Epithelial cell of prostate (primary cell): Measurements from ENCODE around the gene NOD1.
"Not testable (repeated sequence)": the region's sequence is repeated elsewhere in the genome, so short reads cannot be mapped to it uniquely, and the experiment has no call there.

ENCODE experiments used
- DNase-seq: peaks from one replicate; pipeline ENCODE4 v3.0.0-alpha.2; 2011; ENCODE audit warnings: low read depth, low spot score
- H3K27ac ChIP-seq: fragments of 450-650 bp; 2 replicates; pipeline ENCODE4 v1.5.1; 2017; ENCODE audit warnings: mild to moderate bottlenecking

NOD1 gene

DNA sequence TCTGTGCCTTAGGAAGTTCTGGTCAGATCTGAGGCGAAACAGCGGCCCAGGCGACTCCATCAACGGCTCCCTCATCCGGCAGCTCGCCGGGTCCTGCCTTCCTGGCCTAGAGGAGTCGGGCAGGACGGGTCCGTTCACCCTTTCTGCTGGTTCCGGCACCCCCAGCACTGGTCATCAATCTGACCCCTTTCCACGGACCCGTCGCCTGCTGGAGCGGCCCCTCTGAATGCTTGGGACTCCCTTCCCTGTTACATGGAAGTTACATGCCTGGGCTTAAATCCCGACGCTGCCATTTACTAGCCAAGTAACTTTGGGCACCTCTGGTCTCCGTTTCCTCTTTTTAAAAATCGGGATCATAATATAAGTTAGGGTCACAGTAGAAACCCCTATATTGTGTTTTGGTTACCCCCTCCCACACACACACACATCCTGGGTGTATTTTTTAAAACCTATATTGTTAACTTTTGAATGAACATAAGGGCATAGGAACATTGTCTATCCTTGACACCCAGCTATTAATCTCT lies 26.7 kb upstream of the NOD1 start:
- peak overlapping the region; percentile 63 for H3K27ac ChIP-seq
- no peak for DNase-seq

DNA sequence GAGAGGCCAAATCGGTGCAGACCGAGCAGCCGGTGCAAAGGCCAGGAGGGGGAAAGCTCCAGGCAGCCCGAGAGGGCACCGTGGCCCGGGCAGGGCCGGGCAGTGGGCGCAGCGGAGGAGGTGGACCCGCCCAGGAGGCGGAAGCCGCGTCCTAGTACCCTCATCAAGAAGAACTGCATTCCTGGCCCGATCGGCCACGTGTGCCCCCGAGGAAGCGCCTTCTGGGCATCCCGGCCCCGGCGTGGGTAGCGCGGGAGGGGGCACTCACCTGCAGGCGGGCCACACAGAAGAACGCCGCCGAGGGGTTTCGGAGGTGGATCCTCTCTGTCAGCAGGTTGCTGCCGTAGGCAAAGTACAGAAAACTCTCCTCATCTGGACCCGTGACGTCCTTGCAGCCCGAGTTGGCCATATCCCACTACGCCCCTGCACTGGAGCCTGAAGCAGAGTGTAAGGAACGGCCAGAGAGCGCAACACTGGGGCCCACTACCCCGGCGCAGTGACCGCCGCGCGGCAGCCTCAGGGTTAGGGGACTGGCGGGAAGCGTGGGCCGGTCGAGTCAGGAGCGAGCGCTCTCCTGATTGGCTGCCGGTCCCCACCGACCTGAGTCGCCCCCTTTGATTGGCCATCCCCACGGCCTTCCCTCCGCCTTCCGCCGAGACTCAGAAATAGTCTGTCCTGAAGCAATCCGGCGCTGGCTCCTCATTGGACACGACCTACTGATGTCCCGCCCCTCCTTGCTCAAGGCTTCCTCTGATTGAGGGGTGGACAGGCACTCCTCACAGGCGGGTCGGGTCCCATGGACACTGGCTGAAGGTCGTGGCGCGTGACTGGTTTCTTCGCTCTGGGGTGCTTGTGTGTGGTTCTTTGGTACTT lies 26.0 kb upstream of the NOD1 start, which contains the start of gene GGCT:
Gene GGCT, minus strand, starts transcription at position 529 of the 873 bp plus-strand sequence. Its CDS starts 120 bp downstream, at position 409.
- peak within 1 kb of the TSS; percentile 63 for H3K27ac ChIP-seq
- DNase-seq, result peak; percentile 93

DNA sequence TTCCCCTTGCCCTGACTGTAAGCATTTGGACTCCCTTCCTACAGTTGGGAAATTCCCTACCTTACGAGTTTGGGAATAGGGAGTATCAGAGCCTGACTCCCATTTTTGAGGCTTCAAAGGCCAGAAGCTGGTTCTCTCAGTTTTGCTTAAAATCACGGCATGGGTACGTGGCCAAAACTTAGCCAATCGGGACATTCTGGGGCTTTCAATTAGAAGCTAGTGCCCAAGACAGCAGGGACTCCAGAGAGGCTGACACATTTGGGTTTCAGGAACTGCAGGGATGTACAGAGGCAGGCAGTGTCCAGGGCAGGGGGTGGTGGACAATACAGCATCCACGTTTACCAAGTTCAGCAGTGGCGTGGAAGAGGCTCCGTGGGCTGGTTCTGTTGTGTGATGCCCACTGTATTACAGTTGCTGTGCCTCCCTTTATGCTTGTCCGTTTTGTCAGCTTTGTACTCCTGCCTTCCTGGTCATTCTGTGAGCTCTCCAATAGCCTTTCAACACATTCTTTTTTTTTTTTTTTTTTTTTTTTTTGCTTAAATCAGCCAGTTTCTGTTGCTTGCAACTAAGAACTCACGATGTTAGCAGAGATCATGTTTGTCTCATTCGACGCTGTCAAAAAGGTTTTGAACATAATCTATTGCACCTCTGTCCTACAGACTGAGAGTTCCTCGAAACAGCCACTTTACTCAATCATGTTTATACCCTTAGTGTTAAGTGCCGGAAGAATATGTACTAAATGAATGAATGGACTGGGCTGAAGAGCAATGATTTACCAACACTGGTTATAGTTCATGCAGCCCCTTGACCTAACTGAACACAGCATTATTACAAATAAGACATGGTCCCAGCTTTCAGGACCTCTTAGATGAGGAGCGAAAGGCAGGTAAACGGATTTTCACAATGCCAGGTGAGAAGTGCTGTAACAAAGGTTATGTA lies 25.0 kb upstream of the NOD1 start:
- no peak for DNase-seq
- H3K27ac ChIP-seq, result peak overlapping the region; percentile 63

DNA sequence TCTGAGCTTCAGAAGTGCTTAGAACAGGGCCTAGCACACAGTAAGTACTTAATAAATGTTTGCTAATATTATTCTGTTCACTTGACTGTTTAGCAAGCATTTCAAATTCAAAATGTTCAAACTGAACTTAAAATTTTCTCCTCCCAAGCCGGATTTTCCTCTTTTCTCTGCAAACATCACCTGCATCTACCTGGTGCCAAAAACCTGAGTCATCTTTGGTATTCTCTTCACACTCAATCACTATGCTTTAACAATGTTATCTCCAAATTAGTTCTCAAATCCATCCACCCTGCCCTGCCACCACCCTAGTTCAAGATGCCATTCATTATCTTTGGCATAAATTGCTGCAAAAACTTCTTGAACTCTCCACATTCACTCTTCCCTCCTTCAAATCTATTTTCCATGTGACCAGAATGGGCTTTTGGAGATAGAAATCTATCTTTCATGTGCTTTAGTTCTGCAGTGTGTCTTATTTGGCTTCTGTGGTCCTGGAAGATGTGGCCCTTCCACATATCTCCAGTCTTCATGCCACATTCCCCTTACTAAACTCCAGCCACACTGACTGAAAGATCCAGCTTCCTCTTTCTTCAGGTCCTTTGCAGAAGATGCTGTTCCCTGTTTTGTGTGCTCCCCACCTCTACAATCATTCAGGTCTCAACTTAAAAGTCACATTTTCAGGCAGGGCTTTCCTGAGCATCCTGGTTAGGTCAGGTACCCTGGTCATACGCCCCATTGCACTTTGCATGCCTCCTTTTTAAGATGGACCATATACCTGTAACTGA lies 24.1 kb upstream of the NOD1 start:
- DNase-seq, result no peak
- no peak overlapping the region for H3K27ac ChIP-seq

DNA sequence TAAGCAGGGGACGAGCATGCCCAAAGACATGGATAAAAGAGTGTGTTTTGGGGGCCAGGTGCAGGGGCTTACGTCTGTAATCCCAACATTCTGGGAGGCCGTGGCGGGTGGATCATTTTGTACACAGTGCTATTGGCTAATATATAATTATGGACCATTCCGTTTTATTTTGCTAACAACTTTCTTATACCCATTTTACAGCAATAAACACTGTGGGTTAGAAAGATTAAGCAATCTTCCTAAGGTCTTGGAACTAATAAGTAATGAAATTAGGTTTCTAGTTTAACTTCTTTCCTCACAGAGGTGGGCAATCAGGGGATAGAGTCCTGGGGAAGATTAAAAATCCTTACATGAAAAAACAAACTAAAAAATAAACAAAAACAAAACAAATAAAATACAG lies 22.7 kb upstream of the NOD1 start:
- H3K27ac ChIP-seq, result no peak overlapping the region
- no peak for DNase-seq

DNA sequence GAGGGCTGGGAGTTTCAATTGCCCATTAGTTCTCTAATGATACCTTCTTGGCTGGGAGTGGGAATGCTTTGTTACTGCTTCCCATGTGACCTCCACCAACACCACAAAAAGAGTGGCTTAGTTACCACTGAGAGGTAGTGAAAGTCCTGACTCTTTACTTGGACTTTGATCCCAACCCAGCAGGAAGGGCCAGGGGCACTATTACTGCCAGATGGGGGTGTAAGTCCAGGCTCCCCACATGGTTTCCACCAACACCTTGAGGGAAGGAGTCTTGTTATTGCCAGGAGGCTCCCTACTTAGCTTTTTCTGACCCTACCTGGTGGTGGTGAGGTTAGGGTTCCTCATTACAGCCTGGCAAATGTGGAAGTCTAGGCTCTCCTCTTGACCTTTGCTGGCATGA lies 14.6 kb upstream of the NOD1 start:
- no peak overlapping the region for H3K27ac ChIP-seq
- no peak for DNase-seq

DNA sequence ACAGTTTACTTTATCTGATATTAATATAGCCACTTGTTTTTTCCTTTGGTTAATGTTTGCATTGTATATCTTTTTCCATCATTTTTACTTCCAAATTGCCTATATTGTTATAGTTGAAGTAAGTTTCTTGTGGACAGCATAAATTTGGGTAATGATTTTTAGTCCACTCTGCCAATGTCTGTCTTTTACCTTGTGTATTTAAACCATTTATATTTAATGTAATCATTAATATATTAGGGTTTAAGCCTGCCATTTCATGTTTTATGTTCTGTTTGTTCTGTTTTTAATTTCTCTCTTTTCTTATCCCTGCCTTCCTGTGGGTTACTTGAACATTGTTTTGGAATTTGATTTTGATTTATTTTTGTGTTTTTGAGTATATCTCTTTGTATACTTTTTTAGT lies 12.8 kb upstream of the NOD1 start:
- DNase-seq, result no peak
- no peak overlapping the region for H3K27ac ChIP-seq

DNA sequence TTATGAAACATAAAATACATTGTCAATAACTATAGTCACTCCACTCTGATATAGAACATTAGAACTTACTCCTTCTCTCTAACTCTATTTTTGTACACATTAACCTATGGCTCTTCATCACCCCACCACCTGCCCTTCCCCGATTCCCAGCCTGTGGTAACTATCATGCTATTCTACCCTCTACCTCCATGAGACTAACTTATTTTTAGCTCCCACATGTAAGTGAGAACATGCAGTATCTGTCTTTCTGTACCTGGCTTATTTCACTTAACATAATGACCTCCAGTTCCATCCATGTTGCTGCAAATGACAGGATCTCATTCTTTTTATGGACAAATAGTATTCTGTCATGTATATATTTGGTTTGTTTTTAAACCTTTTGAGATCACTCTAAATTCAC lies 8.8 kb upstream of the NOD1 start:
- H3K27ac ChIP-seq, result no peak overlapping the region
- DNase-seq, result no peak

DNA sequence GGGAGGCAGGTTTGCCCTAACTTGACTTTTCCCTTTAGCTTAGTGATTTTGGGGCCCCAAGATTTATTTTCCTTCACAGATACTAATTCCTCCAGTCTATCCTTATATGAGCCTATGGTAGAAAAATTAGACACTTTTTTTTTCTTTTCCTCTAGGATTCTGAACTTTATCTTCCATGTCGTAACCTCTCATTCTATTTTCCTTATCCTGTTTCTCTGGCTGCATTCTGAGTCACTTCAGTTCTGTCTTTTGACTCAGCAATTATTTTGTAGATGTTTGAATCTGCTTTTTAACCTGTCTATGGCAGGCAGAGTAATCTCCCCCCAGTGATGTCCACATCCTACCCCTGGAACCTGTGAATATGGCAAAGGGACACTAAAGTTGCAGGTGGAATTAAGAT lies 7.1 kb upstream of the NOD1 start:
- no peak overlapping the region for H3K27ac ChIP-seq
- DNase-seq, result no peak

DNA sequence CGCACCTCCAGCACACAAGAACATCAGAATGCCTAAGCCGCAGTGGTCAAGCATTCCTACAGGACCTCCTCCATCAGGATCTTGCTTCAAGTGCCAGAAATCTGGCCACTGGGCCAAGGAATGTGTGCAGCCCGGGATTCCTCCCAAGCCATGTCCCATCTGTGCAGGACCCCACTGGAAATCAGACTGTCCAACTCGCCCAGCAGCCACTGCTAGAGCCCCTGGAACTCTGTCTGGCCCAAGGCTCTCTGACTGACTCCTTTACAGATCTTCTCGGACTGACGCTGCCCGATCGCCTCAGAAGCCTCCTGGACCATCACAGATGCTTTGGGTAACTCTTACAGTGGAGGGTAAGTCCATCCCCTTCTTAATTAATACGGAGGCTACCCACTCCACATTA lies 2.8 kb upstream of the NOD1 start:
- H3K27ac ChIP-seq, DNase-seq: not testable (repeated sequence)

DNA sequence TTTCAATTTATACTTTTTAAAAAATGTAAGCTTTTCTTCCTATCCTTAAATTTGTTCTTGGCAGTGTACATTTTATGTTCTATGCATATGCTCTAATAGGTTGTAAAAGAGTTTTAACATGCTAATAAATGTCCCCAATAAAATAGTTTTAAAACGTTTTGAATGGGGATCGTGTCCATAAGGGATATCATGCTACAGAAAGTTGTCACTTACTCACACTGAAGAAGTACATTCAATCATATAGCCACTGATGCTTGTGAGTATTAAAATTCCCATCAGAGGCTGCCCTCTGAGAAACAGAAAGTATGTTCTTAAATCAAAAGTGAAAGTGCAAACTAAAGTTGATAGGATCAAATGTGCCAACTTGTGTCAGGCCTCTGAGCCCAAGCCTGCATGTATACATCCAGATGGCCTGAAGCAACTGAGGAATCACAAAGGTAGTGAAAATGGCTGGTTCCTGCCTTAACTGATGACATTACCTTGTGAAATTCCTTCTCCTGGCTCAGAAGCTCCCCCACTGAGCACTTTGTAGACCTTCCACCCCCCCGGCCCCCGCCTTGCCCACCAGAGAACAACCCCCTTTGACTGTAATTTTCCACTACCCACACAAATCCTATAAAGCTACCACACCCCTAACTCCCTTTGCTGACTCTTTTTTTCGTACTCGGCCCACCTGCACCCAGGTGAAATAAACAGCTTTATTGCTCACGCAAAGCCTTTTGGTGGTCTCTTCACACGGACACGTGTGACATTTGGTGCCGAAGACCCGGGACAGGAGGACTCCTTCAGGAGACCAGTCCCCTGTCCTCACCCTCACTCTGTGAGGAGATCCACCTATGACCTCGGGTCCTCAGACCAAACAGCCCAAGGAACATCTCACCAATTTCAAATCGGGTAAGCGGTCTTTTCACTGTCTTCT lies 877 bp upstream of the NOD1 start:
- DNase-seq, result no peak
- H3K27ac ChIP-seq, result peak overlapping the region; percentile 78

DNA sequence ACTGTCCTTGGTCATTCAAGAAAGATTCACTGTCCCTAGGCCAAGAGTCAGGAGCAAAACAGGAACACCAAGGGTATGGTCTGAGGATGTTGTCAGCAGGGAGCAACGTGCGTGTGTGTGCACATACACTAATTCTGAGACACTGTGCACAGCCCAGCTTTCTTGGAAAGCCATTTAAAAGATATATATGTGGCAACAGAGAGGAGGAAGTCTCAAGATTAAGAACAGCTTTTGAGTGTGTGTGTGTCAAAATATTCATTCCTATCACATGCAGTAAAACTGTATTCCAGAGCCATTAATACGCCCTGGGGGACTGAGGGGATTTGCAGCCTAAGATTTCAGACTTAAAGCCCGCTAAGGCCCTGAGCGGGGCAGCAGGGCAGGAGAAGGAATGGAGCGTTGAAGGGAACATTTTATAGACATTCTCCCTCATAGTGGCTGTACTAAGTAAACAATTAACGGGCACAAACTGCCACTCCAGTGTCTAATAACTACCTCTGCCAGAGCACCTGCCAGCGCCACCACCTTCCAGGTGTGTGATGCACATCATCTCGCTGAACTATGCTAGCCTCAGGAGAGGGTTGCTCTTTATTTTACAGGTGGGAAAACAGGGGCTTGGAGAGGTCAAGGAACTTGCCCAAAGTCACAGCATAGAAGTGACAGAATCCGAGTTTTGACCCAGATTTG lies 2.0 kb downstream of the NOD1 start:
- DNase-seq, result no peak
- H3K27ac ChIP-seq, result no peak overlapping the region

DNA sequence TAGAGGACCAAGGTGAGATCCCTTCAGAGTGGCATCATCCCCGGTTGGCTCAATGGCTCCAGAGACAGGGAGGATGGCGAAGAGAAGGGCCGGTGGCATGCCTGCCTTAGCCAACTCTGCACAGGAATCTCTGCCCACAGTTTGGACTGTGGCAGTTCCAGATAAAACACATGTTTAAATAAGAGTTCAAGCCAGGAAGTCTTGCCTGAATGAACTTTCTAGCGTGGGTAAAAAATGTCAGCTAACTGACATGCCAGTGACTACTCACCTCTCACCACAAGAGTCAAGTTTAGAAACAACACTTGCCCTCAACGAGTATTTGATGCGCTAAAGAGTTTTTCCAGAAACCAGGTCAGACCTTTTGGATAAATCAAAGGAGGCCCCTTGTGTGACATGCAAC lies 3.0 kb downstream of the NOD1 start:
- no peak overlapping the region for H3K27ac ChIP-seq
- DNase-seq, result no peak

DNA sequence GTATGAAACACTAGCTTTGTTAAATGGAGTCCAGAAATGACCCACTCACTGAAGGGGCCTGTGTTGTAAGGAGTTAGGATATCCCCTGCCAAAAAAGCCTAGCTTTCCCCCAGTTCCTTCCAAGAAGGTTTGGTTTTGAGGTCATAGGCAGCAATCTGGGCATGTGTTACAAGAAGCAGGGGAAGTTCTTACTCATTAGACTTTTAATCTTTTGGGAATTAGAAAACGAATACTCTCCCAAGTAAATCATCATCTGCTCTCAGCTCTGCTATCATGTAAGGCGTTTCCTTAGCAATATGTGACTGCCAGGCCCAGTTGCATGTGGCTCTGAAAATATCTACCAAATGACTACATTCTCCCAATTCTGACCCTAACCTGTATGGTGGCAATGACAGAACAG lies 3.7 kb downstream of the NOD1 start:
- H3K27ac ChIP-seq, result no peak overlapping the region
- DNase-seq, result no peak

DNA sequence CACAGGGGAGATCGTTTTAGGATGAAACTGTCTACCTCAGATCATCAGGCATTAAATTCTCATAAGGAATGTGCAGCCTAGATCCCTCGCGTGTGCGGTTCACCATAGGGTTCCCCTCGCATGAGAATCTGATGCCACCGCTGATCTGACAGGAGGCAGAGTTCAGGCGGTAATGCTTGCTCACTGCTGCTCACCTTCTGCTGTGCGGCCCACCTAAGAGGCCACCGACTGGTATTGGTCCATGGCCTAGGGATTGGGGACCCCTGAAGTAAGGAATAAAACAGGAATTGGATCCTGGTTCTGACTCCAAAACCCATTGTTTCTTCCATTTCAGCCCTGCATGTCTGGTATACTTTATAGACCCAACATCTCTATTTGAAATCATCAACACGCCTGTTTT lies 4.1 kb downstream of the NOD1 start:
- H3K27ac ChIP-seq, result no peak overlapping the region
- DNase-seq, result no peak

DNA sequence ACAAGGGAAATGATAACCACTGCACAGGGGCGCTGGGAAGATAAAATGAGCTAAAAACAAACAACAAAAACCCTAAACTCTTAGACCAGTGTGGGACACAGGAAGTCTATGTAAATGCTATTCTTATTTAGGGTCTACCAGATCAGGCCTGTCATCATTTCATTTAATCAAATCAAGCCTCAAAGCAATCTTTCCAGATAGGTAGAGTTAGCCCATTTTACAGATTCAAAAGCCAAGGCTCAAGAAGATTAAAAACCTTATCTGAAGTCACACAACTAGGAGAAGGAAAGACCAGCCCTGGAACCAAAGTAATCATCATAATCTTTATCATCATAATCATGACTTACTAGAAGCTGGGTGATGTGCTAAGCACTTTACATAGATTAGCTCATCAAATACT lies 4.7 kb downstream of the NOD1 start:
- no peak overlapping the region for H3K27ac ChIP-seq
- DNase-seq, result no peak

DNA sequence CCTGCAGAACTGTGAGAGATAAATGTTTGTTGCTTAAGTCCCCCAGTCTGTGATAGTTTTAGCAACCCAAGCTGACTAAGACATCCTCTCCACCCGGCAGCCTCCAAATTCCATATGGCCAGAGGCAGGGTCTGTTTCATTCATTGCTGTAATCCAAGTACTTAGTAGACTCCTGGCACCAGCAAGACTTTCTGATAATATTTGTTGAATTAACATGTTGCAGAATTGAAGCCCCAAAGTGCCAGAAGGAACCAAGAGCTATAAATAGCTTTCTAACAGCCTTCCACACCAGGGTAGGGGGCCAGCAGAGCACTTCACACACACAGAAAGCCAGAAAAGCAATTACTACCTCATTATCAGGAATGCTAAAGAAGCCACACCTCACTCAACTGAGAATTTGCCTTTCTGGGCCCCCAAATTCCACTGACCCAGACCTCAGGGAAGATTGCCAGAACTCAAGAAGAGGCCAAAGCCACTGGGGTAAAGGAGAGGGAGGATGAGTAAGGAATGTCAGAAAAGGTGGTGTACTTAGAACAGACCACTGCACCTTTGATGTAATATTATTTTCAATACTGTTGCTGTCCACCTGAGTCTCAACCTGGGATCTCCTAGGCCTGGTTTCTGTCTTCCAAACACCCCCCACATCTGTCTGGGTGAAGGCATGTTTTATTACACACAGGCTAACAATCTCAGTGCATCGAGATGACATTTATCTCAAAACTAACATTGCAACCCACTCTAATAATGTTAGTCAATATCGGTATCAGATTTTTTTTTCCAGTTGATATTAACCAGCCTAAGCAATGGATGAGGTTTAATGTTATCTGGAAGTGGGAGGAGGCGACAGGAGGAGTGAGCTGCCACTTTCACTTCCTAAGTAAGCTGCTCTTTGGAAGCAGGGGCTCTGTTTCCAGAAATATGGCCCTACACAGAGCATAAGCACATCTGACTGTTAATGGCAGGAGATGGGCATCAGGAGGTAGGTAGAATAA lies 5.5 kb downstream of the NOD1 start:
- H3K27ac ChIP-seq, result no peak overlapping the region
- no peak for DNase-seq
